LoVo (cell line): Measurements from ENCODE around the gene RECK.
"Not testable (repeated sequence)": the region's sequence is repeated elsewhere in the genome, so short reads cannot be mapped to it uniquely, and the experiment has no call there.

Source experiments
- DNase-seq: peaks from one replicate; pipeline ENCODE4 v3.0.0-alpha.2; 2016; ENCODE audit warnings: low spot score

Gene RECK

GRCh38 chr9:36158917-36159316 lies 122.2 kb downstream of the RECK start:
- no peak for DNase-seq

GRCh38 chr9:36159509-36159908 lies 122.8 kb downstream of the RECK start:
- not testable (repeated sequence) for DNase-seq

- not testable (repeated sequence) for DNase-seq
Measured at GRCh38 chr9:36160126-36160525, 123.4 kb downstream of the RECK start.

- DNase-seq: no peak
Measured at GRCh38 chr9:36161187-36161586, 124.5 kb downstream of the RECK start.

GRCh38 chr9:36162211-36162738 lies 125.6 kb downstream of the RECK start:
- DNase-seq: no peak

- no peak for DNase-seq
Measured at GRCh38 chr9:36163049-36163785, 126.5 kb downstream of the RECK start.

- DNase-seq: no peak
Measured at GRCh38 chr9:36163786-36164170, 127.1 kb downstream of the RECK start.

- DNase-seq: no peak
Measured at GRCh38 chr9:36164372-36164771, 127.7 kb downstream of the RECK start.

- DNase-seq: no peak
Measured at GRCh38 chr9:36164989-36165388, 128.3 kb downstream of the RECK start.

- DNase-seq: no peak
Measured at GRCh38 chr9:36165826-36166167, 129.1 kb downstream of the RECK start.

GRCh38 chr9:36166168-36166927 lies 129.6 kb downstream of the RECK start:
- DNase-seq: peak; percentile 82

GRCh38 chr9:36169166-36169565 lies 132.5 kb downstream of the RECK start, which contains the start of gene CCIN:
Gene CCIN (plus strand): TSS chr9:36169388. CDS start chr9:36169503, 115 bp downstream.
- DNase-seq: no peak

- DNase-seq: no peak
Measured at GRCh38 chr9:36169708-36170107, 133.0 kb downstream of the RECK start.

- DNase-seq: no peak
Measured at GRCh38 chr9:36170531-36170930, 133.8 kb downstream of the RECK start.

GRCh38 chr9:36173861-36174260 lies 137.1 kb downstream of the RECK start:
- DNase-seq: no peak
